HG03159 (cell line): ENCODE results near the gene HAPLN3.
"Not testable (repeated sequence)": the region's sequence is repeated elsewhere in the genome, so short reads cannot be mapped to it uniquely, and the experiment has no call there.

ENCODE experiments used
- ATAC-seq: cut with Tn5 transposase; IDR thresholded peaks from one replicate; pipeline ENCODE4 v1.9.1; 2021; ENCODE audit warnings: mild to moderate bottlenecking, moderate library complexity; ENCODE audit not compliant: unreplicated experiment

HAPLN3 gene, protein sequence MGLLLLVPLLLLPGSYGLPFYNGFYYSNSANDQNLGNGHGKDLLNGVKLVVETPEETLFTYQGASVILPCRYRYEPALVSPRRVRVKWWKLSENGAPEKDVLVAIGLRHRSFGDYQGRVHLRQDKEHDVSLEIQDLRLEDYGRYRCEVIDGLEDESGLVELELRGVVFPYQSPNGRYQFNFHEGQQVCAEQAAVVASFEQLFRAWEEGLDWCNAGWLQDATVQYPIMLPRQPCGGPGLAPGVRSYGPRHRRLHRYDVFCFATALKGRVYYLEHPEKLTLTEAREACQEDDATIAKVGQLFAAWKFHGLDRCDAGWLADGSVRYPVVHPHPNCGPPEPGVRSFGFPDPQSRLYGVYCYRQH

GRCh38 chr15:88894819-88895767 lies at the start of gene HAPLN3:
Gene HAPLN3 (minus strand): TSS chr15:88895544. CDS start chr15:88887298, 8,246 bp downstream.
- ATAC-seq = peak; percentile 47

DNA sequence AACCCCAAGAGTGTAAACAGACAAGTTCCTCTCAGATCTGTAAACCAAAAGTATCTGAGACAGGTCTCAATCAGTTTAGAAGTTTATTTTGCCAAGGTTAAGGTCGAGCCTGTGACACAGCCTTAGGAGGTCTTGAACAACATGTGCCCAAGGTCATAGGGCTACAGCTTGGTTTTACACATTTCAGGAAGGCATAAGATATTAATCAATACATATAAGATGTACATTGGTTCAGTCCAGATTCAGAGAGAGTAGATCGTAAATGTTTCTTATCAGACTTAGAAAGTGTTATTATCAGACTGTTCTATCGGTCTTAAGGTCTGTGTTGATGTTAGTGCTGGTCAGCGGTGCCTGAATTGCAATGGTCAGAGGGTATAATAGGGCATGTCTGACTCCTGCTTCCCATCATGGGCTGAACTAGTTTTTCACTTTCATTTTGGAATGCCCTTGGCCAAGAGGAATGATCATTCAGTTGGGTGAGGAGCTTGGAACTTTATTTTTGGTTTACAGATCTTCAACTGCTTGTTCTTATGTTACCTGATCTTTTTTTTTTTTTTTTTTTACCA lies 44.8 kb upstream of the HAPLN3 start:
- no peak for ATAC-seq

DNA sequence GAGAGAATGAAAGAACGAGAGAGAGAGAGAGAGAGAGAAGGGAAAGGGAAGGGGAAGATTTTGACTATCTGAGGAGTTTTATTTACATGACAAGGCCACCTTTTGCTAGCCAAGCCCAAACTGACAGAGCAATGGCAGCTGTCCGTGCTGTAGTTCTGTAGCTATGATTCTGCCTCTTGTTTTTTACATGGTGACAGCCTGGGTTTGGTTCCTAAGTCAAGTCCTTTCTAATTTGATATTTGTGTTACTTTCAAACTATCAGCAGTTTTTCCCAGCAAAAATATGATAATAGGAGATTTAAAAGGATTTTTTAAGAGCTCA lies 44.1 kb upstream of the HAPLN3 start:
- no peak for ATAC-seq

GRCh38 chr15:88938802-88939485 lies 43.6 kb upstream of the HAPLN3 start:
- no peak for ATAC-seq

DNA sequence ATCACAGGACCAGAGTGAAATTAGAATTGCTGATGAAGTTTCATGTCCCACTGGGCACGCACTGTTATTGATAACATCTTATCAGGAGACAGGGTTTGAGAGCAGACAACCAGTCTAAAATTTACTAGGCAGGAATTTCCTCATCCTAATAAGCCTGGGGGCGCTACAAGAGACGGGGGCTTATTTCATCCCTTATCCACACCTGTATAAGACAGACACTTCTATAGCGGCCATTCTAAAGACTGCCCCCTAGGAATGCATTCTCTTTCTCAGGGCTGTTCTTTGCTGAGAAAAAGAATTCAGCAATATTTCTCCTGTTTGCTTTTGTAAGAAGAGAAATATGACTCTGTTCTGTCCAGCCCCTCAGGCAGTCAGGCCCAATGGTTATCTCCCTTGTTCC lies 39.1 kb upstream of the HAPLN3 start:
- ATAC-seq = not testable (repeated sequence)

DNA sequence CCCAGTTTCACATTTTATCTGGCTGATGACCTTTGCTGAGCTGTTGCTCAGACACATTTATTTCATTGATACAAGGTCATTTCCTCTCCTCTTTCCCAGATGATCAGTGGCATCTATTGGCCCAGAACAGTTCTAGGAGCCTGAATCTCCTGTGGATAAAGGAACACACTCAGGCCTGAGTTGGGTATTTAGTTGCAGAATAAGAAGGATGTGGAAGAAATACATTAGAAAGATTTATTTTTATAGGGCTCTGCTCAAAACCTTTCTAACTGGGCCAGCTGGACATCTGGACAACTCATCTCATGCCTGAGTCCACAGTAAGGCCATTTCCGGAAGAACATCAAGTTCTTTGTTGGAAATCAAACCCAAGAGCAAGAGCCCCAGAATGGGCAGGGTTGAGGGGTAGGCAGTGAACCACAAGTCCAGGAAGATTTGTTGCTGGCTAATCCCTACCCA lies 37.6 kb upstream of the HAPLN3 start:
- ATAC-seq = no peak

GRCh38 chr15:88932271-88932874 lies 37.0 kb upstream of the HAPLN3 start:
- no peak for ATAC-seq

DNA sequence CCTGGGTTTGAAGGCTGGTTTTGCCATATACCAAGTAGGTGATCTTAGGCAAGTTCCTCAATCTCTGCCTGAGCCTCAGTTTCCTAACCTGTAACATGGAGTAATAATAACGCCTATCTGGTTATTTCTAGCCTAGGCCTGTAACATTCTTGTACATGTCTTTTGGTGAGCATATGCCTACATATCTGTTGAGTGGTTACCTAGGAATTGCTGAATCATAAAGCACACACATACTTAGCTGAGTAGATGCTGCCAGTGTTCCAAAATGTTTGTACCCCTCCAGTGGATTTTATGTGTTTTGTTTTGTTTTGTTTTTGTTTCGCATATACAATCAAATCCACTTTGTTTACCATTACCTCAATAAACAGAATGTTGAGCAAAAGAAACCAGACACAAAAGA lies 35.2 kb upstream of the HAPLN3 start:
- ATAC-seq = no peak

- ATAC-seq = not testable (repeated sequence)
These were observed 34.2 kb upstream of the HAPLN3 start for GRCh38 chr15:88929358-88930098.

- not testable (repeated sequence) for ATAC-seq
These were observed 32.8 kb upstream of the HAPLN3 start for GRCh38 chr15:88928192-88928591.

- not testable (repeated sequence) for ATAC-seq
These were observed 30.3 kb upstream of the HAPLN3 start for GRCh38 chr15:88925648-88926047.

DNA sequence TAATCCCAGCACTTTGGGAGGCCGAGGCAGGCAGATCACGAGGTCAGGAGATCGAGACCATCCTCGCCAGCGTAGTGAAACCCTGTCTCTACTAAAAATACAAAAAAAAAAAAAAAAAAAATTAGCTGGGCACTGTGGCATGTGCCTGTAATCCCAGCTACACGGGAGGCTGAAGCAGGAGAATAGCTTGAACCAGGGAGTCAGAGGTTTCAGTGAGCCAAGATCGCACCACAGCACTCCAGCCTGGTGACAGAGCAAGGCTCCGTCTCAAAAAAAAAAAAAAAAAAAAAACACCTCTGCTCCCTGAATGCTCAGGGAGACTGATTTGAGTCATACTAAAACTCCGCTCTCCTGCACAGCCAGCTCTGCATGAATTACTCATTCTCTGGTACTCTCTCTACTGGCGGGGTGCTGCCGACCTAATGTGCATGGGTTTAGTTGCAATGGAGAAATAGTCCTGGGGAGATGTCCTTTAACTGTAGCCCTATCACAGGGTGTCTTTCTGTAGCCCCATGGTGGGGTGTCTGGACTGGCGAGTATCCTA lies 25.6 kb upstream of the HAPLN3 start:
- ATAC-seq = peak; percentile 61

GRCh38 chr15:88920186-88920891 lies 25.0 kb upstream of the HAPLN3 start:
- no peak for ATAC-seq

GRCh38 chr15:88918738-88919137 lies 23.4 kb upstream of the HAPLN3 start:
- ATAC-seq = peak; percentile 62

DNA sequence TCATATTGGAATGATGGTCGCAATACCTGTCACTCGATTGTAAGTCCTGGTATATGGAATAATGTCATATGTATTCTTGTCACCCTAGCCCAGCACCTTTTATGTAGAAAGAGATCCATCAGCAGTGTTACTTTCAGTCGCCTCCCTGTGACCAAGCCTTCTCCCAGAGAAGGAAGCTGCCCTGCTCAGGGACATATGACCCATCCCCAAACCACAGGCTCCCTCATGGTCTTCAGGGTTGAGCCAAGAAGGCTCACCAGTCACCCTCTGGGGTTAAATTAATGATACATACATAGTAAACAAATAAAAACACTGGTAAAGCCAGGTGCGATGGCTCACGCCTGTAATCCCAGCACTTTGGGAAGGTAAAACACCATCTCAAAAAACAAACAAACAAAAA lies 22.4 kb upstream of the HAPLN3 start:
- no peak for ATAC-seq

DNA sequence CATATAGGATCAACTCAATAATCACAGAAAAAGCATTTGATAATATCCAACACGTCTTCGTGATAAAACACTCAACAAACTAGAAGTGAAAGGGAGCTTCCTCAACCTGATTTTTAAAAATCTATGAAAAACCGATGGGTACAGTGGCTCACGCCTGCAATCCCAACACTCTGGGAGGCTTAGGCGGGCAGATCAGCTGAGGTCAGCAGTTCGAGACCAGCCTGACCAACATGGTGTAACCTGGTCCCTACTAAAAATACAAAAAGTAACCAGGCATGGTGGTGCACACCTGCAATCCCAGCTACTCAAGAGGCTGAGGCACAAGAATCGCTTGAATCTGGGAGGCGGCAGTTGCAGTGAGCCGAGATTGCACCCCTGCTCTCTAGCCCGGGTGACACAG lies 20.0 kb upstream of the HAPLN3 start:
- no peak for ATAC-seq

GRCh38 chr15:88913850-88914169 lies 18.5 kb upstream of the HAPLN3 start:
- ATAC-seq = no peak

DNA sequence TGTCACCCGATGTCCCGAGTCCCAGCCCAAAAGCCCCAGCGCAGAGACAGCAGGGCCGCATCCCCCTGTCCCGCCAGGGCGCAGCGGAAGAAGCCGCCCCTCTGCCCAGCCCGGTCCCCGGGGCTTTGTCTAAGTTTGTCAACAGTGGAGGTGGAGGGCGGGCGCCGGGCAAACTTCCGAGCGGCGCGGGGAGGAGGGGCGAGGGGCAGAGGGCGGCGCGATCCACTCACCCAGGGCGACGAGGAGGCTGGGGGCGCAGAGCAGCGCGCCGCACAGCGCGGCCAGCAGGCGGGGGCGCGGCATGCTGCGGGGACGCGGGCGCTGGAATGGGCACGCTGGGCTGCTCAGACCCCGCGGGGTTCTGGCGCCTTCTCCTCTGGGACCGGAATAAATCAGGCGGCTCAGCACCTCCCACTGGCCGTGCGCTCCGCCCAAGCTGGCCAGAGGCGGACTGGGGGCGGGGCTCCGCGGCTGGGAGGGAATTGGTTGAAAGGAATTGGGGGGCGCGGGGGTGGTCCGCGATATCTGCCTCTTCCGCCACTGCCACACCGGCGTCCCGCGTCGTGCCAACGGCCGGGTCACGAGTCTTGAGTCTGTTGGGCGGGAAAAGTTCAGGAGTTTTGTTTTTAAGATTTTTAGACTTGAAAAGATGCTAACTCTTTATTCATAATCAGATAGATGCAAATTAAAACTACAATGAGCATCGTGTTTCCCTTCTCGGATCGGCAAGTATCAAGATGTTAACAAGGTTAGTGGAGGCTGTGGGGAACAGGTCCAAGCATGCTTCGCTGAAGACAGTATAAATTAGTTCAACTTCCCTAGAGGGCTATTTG lies 17.9 kb upstream of the HAPLN3 start, which contains the start of gene MFGE8:
MFGE8 (minus strand) TSS at position 363 of the 833 bp plus-strand sequence; CDS start at position 303, 60 bp downstream.
- peak; percentile 74 for ATAC-seq
